ENCODE measurements around the gene MCM3AP.

The MCM3AP gene

GRCh38 chr21:46299167-46299566 is 13.8 kb upstream of the MCM3AP start:
- Histone ChIP-seq H3K36me3 (ENCODE audit: insufficient read depth, low read length) (peaks cover 43% of the 10 kb centered on the region), H3K79me2 (ENCODE audit: insufficient read depth, low read length) (no peaks in the 10 kb centered on the region), H3K4me3 (ENCODE audit: low read depth, low read length, poor library complexity, severe bottlenecking) (no peak overlapping the region), H3K27ac (ENCODE audit: low read depth, low read length, poor library complexity, severe bottlenecking) (no peak overlapping the region), H4K20me1 (ENCODE audit: insufficient read depth, low read length) (no peaks in the 10 kb centered on the region), H3K9me3 (ENCODE audit: low read length) (no peaks in the 10 kb centered on the region), H3K9ac (ENCODE audit: low read length) (no peak overlapping the region), H3K4me1 (ENCODE audit: insufficient read depth, low read length, severe bottlenecking) (peaks cover 11% of the 10 kb centered on the region), H3K4me2 (ENCODE audit: low read length) (no peak overlapping the region), H3K9me2 (ENCODE audit: low read depth, low read length) (no peaks in the 10 kb centered on the region), H2AFZ (ENCODE audit: low read length) (no peak overlapping the region), H3F3A (ENCODE audit: insufficient read depth, low read length) (no peaks in the 10 kb centered on the region), H3K27me3 (ENCODE audit: insufficient read depth, low read length) (no peaks in the 10 kb centered on the region)
- no peak for TF ChIP-seq CTCF (IDR thresholded peaks at IDR 0.05; ENCODE audit: low read length)
- no peak for TF ChIP-seq EZH2 (IDR thresholded peaks at IDR 0.05; ENCODE audit: borderline replicate concordance, low read length)

- H3K4me1 ChIP-seq (ENCODE audit: insufficient read depth, low read length, severe bottlenecking), result peaks cover 11% of the 10 kb centered on the region
- H3K79me2 ChIP-seq (ENCODE audit: insufficient read depth, low read length), result no peaks in the 10 kb centered on the region
- H2AFZ ChIP-seq (ENCODE audit: low read length), result no peak overlapping the region
- no peak overlapping the region for H3K4me2 ChIP-seq (ENCODE audit: low read length)
- no peak overlapping the region for H3K4me3 ChIP-seq (ENCODE audit: low read depth, low read length, poor library complexity, severe bottlenecking)
- no peak overlapping the region for H3K27ac ChIP-seq (ENCODE audit: low read depth, low read length, poor library complexity, severe bottlenecking)
- peaks cover 38% of the 10 kb centered on the region for H3K36me3 ChIP-seq (ENCODE audit: insufficient read depth, low read length)
- no peak for TF ChIP-seq CTCF (IDR thresholded peaks at IDR 0.05; ENCODE audit: low read length)
- TF ChIP-seq EZH2 (IDR thresholded peaks at IDR 0.05; ENCODE audit: borderline replicate concordance, low read length), result no peak
- H3K9ac ChIP-seq (ENCODE audit: low read length), result no peak overlapping the region
- H3K27me3 ChIP-seq (ENCODE audit: insufficient read depth, low read length), result no peaks in the 10 kb centered on the region
- H3K9me2 ChIP-seq (ENCODE audit: low read depth, low read length), result no peaks in the 10 kb centered on the region
- no peaks in the 10 kb centered on the region for H4K20me1 ChIP-seq (ENCODE audit: insufficient read depth, low read length)
- H3K9me3 ChIP-seq (ENCODE audit: low read length), result no peaks in the 10 kb centered on the region
- no peaks in the 10 kb centered on the region for H3F3A ChIP-seq (ENCODE audit: insufficient read depth, low read length)
These were observed 12.2 kb upstream of the MCM3AP start for GRCh38 chr21:46297338-46298271.

GRCh38 chr21:46295996-46296752 is 10.8 kb upstream of the MCM3AP start:
- no peaks in the 10 kb centered on the region for H4K20me1 ChIP-seq (ENCODE audit: insufficient read depth, low read length)
- H3F3A ChIP-seq (ENCODE audit: insufficient read depth, low read length), result no peaks in the 10 kb centered on the region
- no peaks in the 10 kb centered on the region for H3K79me2 ChIP-seq (ENCODE audit: insufficient read depth, low read length)
- H3K27me3 ChIP-seq (ENCODE audit: insufficient read depth, low read length), result no peaks in the 10 kb centered on the region
- peak overlapping the region; percentile 29; the same call in 1 of the 2 replicates for H3K9ac ChIP-seq (ENCODE audit: low read length)
- peaks cover 11% of the 10 kb centered on the region for H3K4me1 ChIP-seq (ENCODE audit: insufficient read depth, low read length, severe bottlenecking)
- H3K9me3 ChIP-seq (ENCODE audit: low read length), result no peaks in the 10 kb centered on the region
- no peak overlapping the region for H2AFZ ChIP-seq (ENCODE audit: low read length)
- peaks cover 37% of the 10 kb centered on the region for H3K36me3 ChIP-seq (ENCODE audit: insufficient read depth, low read length)
- no peak for TF ChIP-seq CTCF (IDR thresholded peaks at IDR 0.05; ENCODE audit: low read length)
- no peak for TF ChIP-seq EZH2 (IDR thresholded peaks at IDR 0.05; ENCODE audit: borderline replicate concordance, low read length)
- H3K27ac ChIP-seq (ENCODE audit: low read depth, low read length, poor library complexity, severe bottlenecking), result no peak overlapping the region
- H3K9me2 ChIP-seq (ENCODE audit: low read depth, low read length), result no peaks in the 10 kb centered on the region
- H3K4me3 ChIP-seq (ENCODE audit: low read depth, low read length, poor library complexity, severe bottlenecking), result no peak overlapping the region
- peak overlapping the region; percentile 18; the same call in 1 of the 2 replicates for H3K4me2 ChIP-seq (ENCODE audit: low read length)

Measured in OCI-LY1 (cell line).